Astrocyte (in vitro differentiated cells and primary cell): Measurements from ENCODE around the gene POR. TPM values are rescaled to one million over a fixed set of nuclear protein-coding genes. Genes with fewer than 3 reads are reported as not detected.

Source experiments
- DNase-seq: peaks from one replicate; pipeline ENCODE4 v3.0.0-alpha.2; 2010; ENCODE audit warnings: low read depth
- FAIRE-seq: peaks from 2 replicates; lab custom pipeline; 2011; peaks lifted over from hg19 to GRCh38; lab: Jason Lieb, UNC
- H2AFZ ChIP-seq: 2 replicates; pipeline ENCODE4 v1.6.0; 2012; ENCODE audit warnings: low read depth, low read length, inconsistent platforms
- H3K27ac ChIP-seq: 2 replicates; pipeline ENCODE4 v1.5.1; 2011; ENCODE audit warnings: low read depth, low read length, inconsistent platforms
- H3K27me3 ChIP-seq: 2 replicates; pipeline ENCODE4 v1.6.0; 2011; ENCODE audit warnings: low read length, inconsistent platforms; ENCODE audit not compliant: insufficient read depth
- H3K36me3 ChIP-seq: 2 replicates; pipeline ENCODE4 v1.5.1; 2011; ENCODE audit warnings: low read length, inconsistent platforms; ENCODE audit not compliant: insufficient read depth
- H3K4me1 ChIP-seq: 2 replicates; pipeline ENCODE4 v1.5.1; 2011; ENCODE audit warnings: low read length, inconsistent platforms; ENCODE audit not compliant: insufficient read depth
- H3K4me2 ChIP-seq: 2 replicates; pipeline ENCODE4 v1.6.0; 2012; ENCODE audit warnings: low read length, inconsistent platforms
- H3K4me3 ChIP-seq: 2 replicates; pipeline ENCODE4 v1.5.1; 2011; ENCODE audit warnings: low read depth, mild to moderate bottlenecking, low read length, inconsistent platforms; ENCODE audit not compliant: insufficient read depth
- H3K79me2 ChIP-seq: 2 replicates; pipeline ENCODE4 v1.6.0; 2012; ENCODE audit warnings: mild to moderate bottlenecking, low read length, inconsistent platforms; ENCODE audit not compliant: insufficient read depth
- H3K9ac ChIP-seq: 2 replicates; pipeline ENCODE4 v1.6.0; 2012; ENCODE audit warnings: mild to moderate bottlenecking, low read length, inconsistent platforms
- H3K9me3 ChIP-seq: 2 replicates; pipeline ENCODE4 v1.5.1; 2012; ENCODE audit warnings: low read depth, mild to moderate bottlenecking, low read length, inconsistent platforms; ENCODE audit not compliant: insufficient read depth
- H4K20me1 ChIP-seq: 2 replicates; pipeline ENCODE4 v1.6.0; 2012; ENCODE audit warnings: low read length, inconsistent platforms; ENCODE audit not compliant: insufficient read depth
- H3K27ac Mint-ChIP-seq: one replicate; pipeline ENCODE4 v1.8.0; 2021; ENCODE audit warnings: mild to moderate bottlenecking, mixed read lengths; ENCODE audit not compliant: unreplicated experiment
- H3K27me3 Mint-ChIP-seq: one replicate; pipeline ENCODE4 v1.8.0; 2021; ENCODE audit warnings: low read depth, mixed read lengths; ENCODE audit not compliant: unreplicated experiment
- H3K36me3 Mint-ChIP-seq: one replicate; pipeline ENCODE4 v1.8.0; 2021; ENCODE audit warnings: low read depth, mixed read lengths; ENCODE audit not compliant: unreplicated experiment
- H3K4me1 Mint-ChIP-seq: one replicate; pipeline ENCODE4 v1.8.0; 2021; ENCODE audit warnings: low read depth, mixed read lengths; ENCODE audit not compliant: unreplicated experiment
- H3K4me3 Mint-ChIP-seq: one replicate; pipeline ENCODE4 v1.8.0; 2021; ENCODE audit warnings: mild to moderate bottlenecking, moderate library complexity, mixed read lengths; ENCODE audit not compliant: unreplicated experiment
- H3K9me3 Mint-ChIP-seq: one replicate; pipeline ENCODE4 v1.8.0; 2021; ENCODE audit warnings: mild to moderate bottlenecking, mixed read lengths; ENCODE audit not compliant: unreplicated experiment
- EZH2 ChIP-seq: IDR thresholded peaks from 2 replicates; pipeline ENCODE4 v1.6.1; 2012; ENCODE audit warnings: mild to moderate bottlenecking, low read length, inconsistent platforms; ENCODE audit not compliant: insufficient read depth
- total RNA-seq: library from RNA; stranded (reverse); gene quantifications from 2 replicates; pipeline ENCODE4 v1.2.1, GENCODE V29; 2021
- TF ChIP-seq, protein P1 (sequence below): IDR thresholded peaks from 2 replicates; pipeline ENCODE4 v1.5.1; 2011; ENCODE audit warnings: low read depth, mild to moderate bottlenecking, inconsistent platforms, low read length, moderate library complexity; ENCODE audit not compliant: insufficient read depth

Gene POR
- total RNA-seq, 1 donor from 2014 or later, result 73.6 TPM

- no peak for FAIRE-seq
- Mint-ChIP-seq H3K36me3 (peaks cover 19% of the 10 kb centered on the region), H3K27me3 (no peaks in the 10 kb centered on the region)
Observed at GRCh38 chr7:75891815-75892411, 23.0 kb upstream of the POR start.

DNA sequence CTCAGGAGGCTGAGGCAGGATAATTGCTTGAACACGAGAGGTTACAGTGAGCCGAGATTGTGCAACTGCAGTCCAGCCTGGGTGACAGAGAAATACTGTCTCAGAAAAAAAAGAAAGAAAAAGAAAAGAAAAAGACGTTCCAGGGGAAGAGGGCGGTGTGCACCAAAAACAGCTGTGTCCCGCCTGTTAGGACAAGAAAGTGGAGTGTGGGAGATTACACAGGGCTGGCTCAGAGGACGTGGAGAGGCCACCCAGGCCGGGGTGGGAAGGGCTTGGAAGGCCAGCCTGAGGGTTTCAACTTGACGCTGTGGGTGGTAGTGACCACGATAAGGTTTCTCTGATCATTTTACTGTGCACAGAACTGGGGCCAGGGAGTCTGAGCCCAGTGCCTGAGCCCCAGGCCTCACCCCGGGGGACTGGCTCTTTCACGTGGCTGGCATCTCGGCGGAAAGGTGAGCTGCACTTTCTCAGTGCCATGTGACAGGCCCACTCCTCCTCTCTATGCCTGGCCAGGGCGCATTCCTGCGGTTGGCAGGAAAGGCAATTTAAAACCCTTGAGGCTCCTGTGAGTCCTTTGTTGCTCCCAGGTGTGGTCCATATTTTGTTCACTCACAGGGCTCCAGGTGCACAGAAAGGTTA, 22.2 kb upstream of the POR start:
- TF ChIP-seq, protein P1, sequence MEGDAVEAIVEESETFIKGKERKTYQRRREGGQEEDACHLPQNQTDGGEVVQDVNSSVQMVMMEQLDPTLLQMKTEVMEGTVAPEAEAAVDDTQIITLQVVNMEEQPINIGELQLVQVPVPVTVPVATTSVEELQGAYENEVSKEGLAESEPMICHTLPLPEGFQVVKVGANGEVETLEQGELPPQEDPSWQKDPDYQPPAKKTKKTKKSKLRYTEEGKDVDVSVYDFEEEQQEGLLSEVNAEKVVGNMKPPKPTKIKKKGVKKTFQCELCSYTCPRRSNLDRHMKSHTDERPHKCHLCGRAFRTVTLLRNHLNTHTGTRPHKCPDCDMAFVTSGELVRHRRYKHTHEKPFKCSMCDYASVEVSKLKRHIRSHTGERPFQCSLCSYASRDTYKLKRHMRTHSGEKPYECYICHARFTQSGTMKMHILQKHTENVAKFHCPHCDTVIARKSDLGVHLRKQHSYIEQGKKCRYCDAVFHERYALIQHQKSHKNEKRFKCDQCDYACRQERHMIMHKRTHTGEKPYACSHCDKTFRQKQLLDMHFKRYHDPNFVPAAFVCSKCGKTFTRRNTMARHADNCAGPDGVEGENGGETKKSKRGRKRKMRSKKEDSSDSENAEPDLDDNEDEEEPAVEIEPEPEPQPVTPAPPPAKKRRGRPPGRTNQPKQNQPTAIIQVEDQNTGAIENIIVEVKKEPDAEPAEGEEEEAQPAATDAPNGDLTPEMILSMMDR, result no peak
- TF ChIP-seq EZH2, result no peak
- peaks cover 2% of the 10 kb centered on the region for H3K36me3 ChIP-seq
- H3K4me2 ChIP-seq, result no peak overlapping the region
- no peaks in the 10 kb centered on the region for H4K20me1 ChIP-seq
- H3K9ac ChIP-seq, result no peak overlapping the region
- no peak for FAIRE-seq
- H3K27ac ChIP-seq, result no peak overlapping the region
- no peaks in the 10 kb centered on the region for H3K9me3 ChIP-seq
- no peaks in the 10 kb centered on the region for H3K79me2 ChIP-seq
- no peaks in the 10 kb centered on the region for H3K27me3 Mint-ChIP-seq
- no peak overlapping the region for H3K4me3 ChIP-seq
- no peaks in the 10 kb centered on the region for H3K9me3 Mint-ChIP-seq
- no peak overlapping the region for H3K27ac Mint-ChIP-seq
- H3K4me3 Mint-ChIP-seq, result no peak overlapping the region
- peaks cover 16% of the 10 kb centered on the region for H3K36me3 Mint-ChIP-seq
- H3K4me1 Mint-ChIP-seq, result peaks cover 2% of the 10 kb centered on the region
- no peaks in the 10 kb centered on the region for H3K27me3 ChIP-seq
- H3K4me1 ChIP-seq, result peaks cover 13% of the 10 kb centered on the region
- no peak overlapping the region for H2AFZ ChIP-seq
- DNase-seq, result peak; percentile 26

More at GRCh38 chr7:75891815-75892411, 23.0 kb upstream of the POR start:
- no peak overlapping the region for H2AFZ ChIP-seq
- no peaks in the 10 kb centered on the region for H4K20me1 ChIP-seq
- no peak overlapping the region for H3K4me2 ChIP-seq
- no peak overlapping the region for H3K27ac ChIP-seq
- peaks cover 2% of the 10 kb centered on the region for H3K36me3 ChIP-seq
- Mint-ChIP-seq H3K27ac (no peak overlapping the region), H3K9me3 (no peaks in the 10 kb centered on the region), H3K4me1 (peaks cover 2% of the 10 kb centered on the region), H3K4me3 (no peak overlapping the region)
- no peak overlapping the region for H3K4me3 ChIP-seq
- no peaks in the 10 kb centered on the region for H3K9me3 ChIP-seq
- H3K27me3 ChIP-seq, result no peaks in the 10 kb centered on the region
- H3K9ac ChIP-seq, result no peak overlapping the region
- H3K4me1 ChIP-seq, result peaks cover 13% of the 10 kb centered on the region
- no peak for TF ChIP-seq EZH2
- TF ChIP-seq, protein P1, result no peak
- DNase-seq, result no peak
- no peaks in the 10 kb centered on the region for H3K79me2 ChIP-seq

DNA sequence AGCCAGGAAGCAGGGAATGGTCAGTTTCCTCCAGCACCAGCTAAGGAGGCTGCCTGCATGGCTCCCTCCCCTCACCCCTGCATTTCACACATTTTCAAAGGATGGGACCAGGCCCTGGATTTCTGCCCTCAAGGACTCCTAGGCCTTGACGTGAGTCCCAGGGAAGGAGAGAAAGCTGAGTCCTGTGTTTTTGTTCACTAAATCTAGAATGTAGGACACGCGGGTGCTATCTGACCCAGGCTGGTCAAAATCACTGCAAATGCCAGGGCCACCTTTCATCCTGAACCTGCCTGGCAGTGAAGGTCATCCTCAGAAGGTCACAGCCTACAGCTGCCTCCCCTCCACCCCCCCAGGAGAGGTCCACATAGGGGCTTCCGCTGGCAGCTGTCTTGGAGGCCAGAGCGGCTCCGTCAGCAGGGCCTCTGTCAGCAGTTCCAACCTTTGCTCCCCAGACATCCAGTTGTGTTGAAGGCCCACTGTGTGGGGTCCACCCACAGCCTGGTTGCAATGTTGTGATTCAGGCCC, 18.1 kb upstream of the POR start:
- no peak overlapping the region for H3K9ac ChIP-seq
- no peak for FAIRE-seq
- peaks cover 2% of the 10 kb centered on the region for H3K4me1 Mint-ChIP-seq

More for the DNA sequence above, 18.1 kb upstream of the POR start:
- H3K27ac ChIP-seq, result no peak overlapping the region
- Mint-ChIP-seq H3K9me3 (no peaks in the 10 kb centered on the region), H3K27me3 (no peaks in the 10 kb centered on the region), H3K4me3 (no peak overlapping the region), H3K27ac (no peak overlapping the region), H3K36me3 (no peaks in the 10 kb centered on the region)
- H3K4me1 ChIP-seq, result no peaks in the 10 kb centered on the region
- H3K4me3 ChIP-seq, result no peak overlapping the region
- H4K20me1 ChIP-seq, result no peaks in the 10 kb centered on the region
- DNase-seq, result no peak
- no peaks in the 10 kb centered on the region for H3K9me3 ChIP-seq
- TF ChIP-seq, protein P1, result no peak
- no peak for TF ChIP-seq EZH2
- H3K4me2 ChIP-seq, result no peak overlapping the region
- no peaks in the 10 kb centered on the region for H3K79me2 ChIP-seq
- no peaks in the 10 kb centered on the region for H3K36me3 ChIP-seq
- no peaks in the 10 kb centered on the region for H3K27me3 ChIP-seq
- no peak overlapping the region for H2AFZ ChIP-seq
